Upper lobe of right lung (tissue), 1 donor: Measurements from ENCODE around the gene USP32. TPM values are rescaled to one million over a fixed set of nuclear protein-coding genes. Genes with fewer than 3 reads are reported as not detected.

Source experiments
- ATAC-seq: fragments of 200-7000 bp; cut with Tn5 transposase; one replicate; pipeline ENCODE4 v1.9.1; 2020; ENCODE audit warnings: mild to moderate bottlenecking, moderate library complexity
- DNase-seq: peaks from one replicate; pipeline ENCODE4 v3.0.0-alpha.2; 2020
- H3K27ac ChIP-seq: fragments of 200-600 bp; one replicate; pipeline ENCODE4 v1.8.0; 2022
- H3K27me3 ChIP-seq: fragments of 200-600 bp; one replicate; pipeline ENCODE4 v1.8.0; 2022; ENCODE audit warnings: mild to moderate bottlenecking
- H3K36me3 ChIP-seq: fragments of 200-600 bp; one replicate; pipeline ENCODE4 v1.8.0; 2022
- H3K4me1 ChIP-seq: fragments of 200-600 bp; one replicate; pipeline ENCODE4 v1.8.0; 2022
- H3K4me3 ChIP-seq: fragments of 200-600 bp; one replicate; pipeline ENCODE4 v1.8.0; 2022; ENCODE audit warnings: mild to moderate bottlenecking
- H3K9me3 ChIP-seq: fragments of 200-600 bp; one replicate; pipeline ENCODE4 v1.8.0; 2022
- CTCF ChIP-seq: fragments of 200-600 bp; IDR thresholded peaks from one replicate; pipeline ENCODE4 v1.8.0; 2022; ENCODE audit warnings: antibody characterized with exemption
- intact Hi-C: fragments of 100-400 bp; cut with DNase I; formaldehyde crosslinking; loops from one replicate; pipeline ENCODE4 v1.11.0; 2022
- total RNA-seq: library from RNA; stranded (reverse); fragmentation: NEBNext Ultra II Directional; extraction: Animal tissue kit (Norgen Biotek cat#: 25700); gene quantifications from one replicate; pipeline ENCODE4 v1.2.1, GENCODE V29; 2021
- donor health status: DM: no; HTN: yes; CAD: no; lungs with severe emphysema.

Gene USP32
- total RNA-seq, 1 donor from 2014 or later, result 72.4 TPM

- H3K4me1 ChIP-seq, result peaks cover 7% of the 10 kb centered on the region
- no peak overlapping the region for H3K27ac ChIP-seq
- no peak for TF ChIP-seq CTCF
- no peaks in the 10 kb centered on the region for H3K27me3 ChIP-seq
- intact Hi-C loops, result no loop called here
- ATAC-seq, result no peak
- no peak for DNase-seq
- H3K4me3 ChIP-seq, result no peak overlapping the region
- no peaks in the 10 kb centered on the region for H3K36me3 ChIP-seq
- H3K9me3 ChIP-seq, result no peaks in the 10 kb centered on the region
These were observed 232.5 kb downstream of the USP32 start for GRCh38 chr17:60159479-60159866.

GRCh38 chr17:60158751-60159478, 233.0 kb downstream of the USP32 start:
- DNase-seq (no peak), ATAC-seq (no peak)
- Histone ChIP-seq H3K36me3 (no peaks in the 10 kb centered on the region), H3K4me1 (peaks cover 11% of the 10 kb centered on the region), H3K9me3 (no peaks in the 10 kb centered on the region), H3K27me3 (no peaks in the 10 kb centered on the region), H3K27ac (no peak overlapping the region), H3K4me3 (no peak overlapping the region)
- no peak for TF ChIP-seq CTCF
- intact Hi-C loops, result no loop called here

GRCh38 chr17:60157487-60158040, 234.4 kb downstream of the USP32 start:
- no peak for DNase-seq
- H3K27me3 ChIP-seq, result no peaks in the 10 kb centered on the region
- no peak overlapping the region for H3K27ac ChIP-seq
- no peaks in the 10 kb centered on the region for H3K9me3 ChIP-seq
- intact Hi-C loops, result no loop called here
- H3K4me1 ChIP-seq, result peaks cover 15% of the 10 kb centered on the region
- TF ChIP-seq CTCF, result no peak
- ATAC-seq, result no peak
- H3K36me3 ChIP-seq, result no peaks in the 10 kb centered on the region
- H3K4me3 ChIP-seq, result no peak overlapping the region

- peaks cover 1% of the 10 kb centered on the region for H3K27me3 ChIP-seq
- H3K27ac ChIP-seq, result no peak overlapping the region
- DNase-seq (no peak), ATAC-seq (no peak)
- no peak for TF ChIP-seq CTCF
- H3K9me3 ChIP-seq, result no peaks in the 10 kb centered on the region
- H3K36me3 ChIP-seq, result no peaks in the 10 kb centered on the region
- H3K4me1 ChIP-seq, result peaks cover 15% of the 10 kb centered on the region
- H3K4me3 ChIP-seq, result no peak overlapping the region
- intact Hi-C loops, result no loop called here
These were observed 235.2 kb downstream of the USP32 start for GRCh38 chr17:60156746-60157145.

GRCh38 chr17:60155815-60156214, 236.1 kb downstream of the USP32 start:
- ATAC-seq (no peak), DNase-seq (no peak)
- H3K9me3 ChIP-seq, result no peaks in the 10 kb centered on the region
- intact Hi-C loops, result no loop called here
- no peak overlapping the region for H3K27ac ChIP-seq
- peaks cover 15% of the 10 kb centered on the region for H3K4me1 ChIP-seq
- no peaks in the 10 kb centered on the region for H3K36me3 ChIP-seq
- no peak overlapping the region for H3K4me3 ChIP-seq
- no peak for TF ChIP-seq CTCF
- H3K27me3 ChIP-seq, result peaks cover 9% of the 10 kb centered on the region
